Neural cell (in vitro differentiated cells): ENCODE measurements around the gene POU2F3. TPM values are rescaled to one million over a fixed set of nuclear protein-coding genes. Genes with fewer than 3 reads are reported as not detected.

Experiments used
- H2AFZ ChIP-seq: fragments of 200-600, 300-800 bp; sonication (generic), shearing (Covaris generic); 2 replicates; pipeline ENCODE4 v1.6.0; 2014; ENCODE audit warnings: low read depth, mild to moderate bottlenecking, antibody characterized with exemption, low read length, moderate library complexity
- H3F3A ChIP-seq: fragments of 200-600 bp; shearing (Covaris generic); 2 replicates; pipeline ENCODE4 v1.6.1; 2016; ENCODE audit warnings: mild to moderate bottlenecking, moderate library complexity, mixed read lengths, antibody characterized with exemption, low read length; ENCODE audit not compliant: insufficient read depth, poor library complexity, severe bottlenecking
- H3K27ac ChIP-seq: fragments of 200-600, 300-800 bp; sonication (generic), shearing (Covaris generic); 2 replicates; pipeline ENCODE4 v1.5.1; 2014; ENCODE audit warnings: mild to moderate bottlenecking, low read length, moderate library complexity
- H3K27me3 ChIP-seq: fragments of 300-800, 200-600 bp; sonication (generic), shearing (Covaris generic); 2 replicates; pipeline ENCODE4 v1.6.0; 2014; ENCODE audit warnings: mild to moderate bottlenecking, low read depth, low read length, moderate library complexity; ENCODE audit not compliant: insufficient read depth
- H3K36me3 ChIP-seq: fragments of 300-800, 200-600 bp; sonication (generic), shearing (Covaris generic); 2 replicates; pipeline ENCODE4 v1.5.1; 2014; ENCODE audit warnings: mild to moderate bottlenecking, antibody characterized with exemption, low read length, moderate library complexity; ENCODE audit not compliant: insufficient read depth
- H3K4me2 ChIP-seq: fragments of 300-800, 200-600 bp; sonication (generic), shearing (Covaris generic); 2 replicates; pipeline ENCODE4 v1.6.0; 2014; ENCODE audit warnings: mild to moderate bottlenecking, low read length
- H3K4me3 ChIP-seq: fragments of 300-800, 200-600 bp; sonication (generic), shearing (Covaris generic); 2 replicates; pipeline ENCODE4 v1.5.1; 2014; ENCODE audit warnings: mild to moderate bottlenecking, low read length, moderate library complexity
- H3K79me2 ChIP-seq: fragments of 200-600 bp; shearing (Covaris generic); replicated peaks from 2 replicates; pipeline ENCODE4 v1.6.0; 2014; ENCODE audit warnings: mild to moderate bottlenecking, low read length, moderate library complexity; ENCODE audit not compliant: insufficient read depth
- H3K9ac ChIP-seq: fragments of 300-800, 200-600 bp; sonication (generic), shearing (Covaris generic); 2 replicates; pipeline ENCODE4 v1.6.1; 2016; ENCODE audit warnings: mild to moderate bottlenecking, low read length, mixed read lengths
- H3K9me2 ChIP-seq: fragments of 200-600 bp; shearing (Covaris generic); 2 replicates; pipeline ENCODE4 v1.6.1; 2016; ENCODE audit warnings: mild to moderate bottlenecking, low read length, mixed read lengths; ENCODE audit not compliant: insufficient read depth
- H3K9me3 ChIP-seq: fragments of 200-600, 300-800 bp; sonication (generic), shearing (Covaris generic); 2 replicates; pipeline ENCODE4 v1.6.1; 2016; ENCODE audit warnings: mild to moderate bottlenecking, mixed run types, low read length, moderate library complexity, mixed read lengths
- H4K20me1 ChIP-seq: fragments of 200-600 bp; shearing (Covaris generic); 2 replicates; pipeline ENCODE4 v1.6.1; 2016; ENCODE audit warnings: mild to moderate bottlenecking, mixed run types; ENCODE audit not compliant: insufficient read depth
- EP300 ChIP-seq: fragments of 450-650 bp; conservative IDR thresholded peaks from 2 replicates; pipeline ENCODE4 v1.6.1; 2014; ENCODE audit warnings: antibody characterized with exemption, mild to moderate bottlenecking, moderate library complexity; ENCODE audit not compliant: poor library complexity, severe bottlenecking
- EZH2 ChIP-seq: fragments of 200-600, 300-800 bp; shearing (Covaris generic), sonication (generic); IDR thresholded peaks from 2 replicates; pipeline ENCODE4 v1.6.1; 2014; ENCODE audit warnings: antibody characterized with exemption, low read length, borderline replicate concordance, mild to moderate bottlenecking; ENCODE audit not compliant: insufficient read depth, poor library complexity, severe bottlenecking
- MXI1 ChIP-seq: fragments of 450-650 bp; conservative IDR thresholded peaks from 2 replicates; pipeline ENCODE4 v1.6.1; 2014; ENCODE audit warnings: antibody characterized with exemption, mild to moderate bottlenecking; ENCODE audit not compliant: poor library complexity, severe bottlenecking
- POLR2AphosphoS5 ChIP-seq: IDR thresholded peaks from 2 replicates; pipeline ENCODE4 v1.6.1; 2012
- RAD21 ChIP-seq: fragments of 450-650 bp; conservative IDR thresholded peaks from 2 replicates; pipeline ENCODE4 v1.6.1; 2014; ENCODE audit warnings: antibody characterized with exemption, mild to moderate bottlenecking, moderate library complexity
- SMC3 ChIP-seq: fragments of 450-650 bp; conservative IDR thresholded peaks from 2 replicates; pipeline ENCODE4 v1.6.1; 2014; ENCODE audit warnings: antibody characterized with exemption, mild to moderate bottlenecking, moderate library complexity; ENCODE audit not compliant: poor library complexity
- TAF1 ChIP-seq: IDR thresholded peaks from 2 replicates; pipeline ENCODE4 v1.6.1; 2012; ENCODE audit warnings: low read depth
- polyA plus RNA-seq: library from polyadenylated mRNA; depleted of rRNA; stranded (reverse); fragments of >200 nt; gene quantifications from 2 replicates; pipeline ENCODE4 v1.2.3, GENCODE V29; 2014
- TF ChIP-seq, protein P1 (sequence below): fragments of 450-650 bp; IDR thresholded peaks from 2 replicates; pipeline ENCODE4 v1.5.1; 2014; ENCODE audit warnings: antibody characterized with exemption, mild to moderate bottlenecking, moderate library complexity; ENCODE audit not compliant: poor library complexity, severe bottlenecking
- TF ChIP-seq, protein P2 (sequence below): IDR thresholded peaks from 2 replicates; pipeline ENCODE4 v1.6.1; 2012; ENCODE audit warnings: borderline replicate concordance

The POU2F3 gene
- polyA plus RNA-seq, 1 donor from 2014 or later, result not detected

DNA sequence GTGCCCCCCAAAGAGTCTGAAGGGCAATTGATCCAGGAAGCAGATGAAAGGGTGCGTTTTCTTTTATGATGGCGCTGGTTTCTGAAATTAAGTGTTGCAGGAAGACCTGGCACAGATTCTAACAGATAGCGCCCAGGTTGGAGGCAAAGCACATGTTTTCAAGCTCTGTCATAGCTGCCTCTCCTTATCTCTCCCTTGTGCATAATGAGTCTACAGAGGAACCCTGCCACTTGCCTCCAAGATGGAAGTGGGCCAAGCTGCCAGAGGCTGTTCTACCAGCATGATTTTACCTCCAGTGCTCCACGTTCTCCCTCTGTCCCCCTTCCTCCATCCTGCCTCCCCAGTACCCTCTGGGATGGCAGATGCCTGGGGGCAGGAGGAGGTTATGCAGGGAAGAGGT is 55.2 kb downstream of the POU2F3 start:
- H3K27me3 ChIP-seq, result no peaks in the 10 kb centered on the region
- H2AFZ ChIP-seq, result no peak overlapping the region
- H3K9me2 ChIP-seq, result no peaks in the 10 kb centered on the region
- H3K9me3 ChIP-seq, result peaks cover 3% of the 10 kb centered on the region
- no peaks in the 10 kb centered on the region for H4K20me1 ChIP-seq
- H3K36me3 ChIP-seq, result no peaks in the 10 kb centered on the region
- H3K4me2 ChIP-seq, result no peak overlapping the region
- H3K27ac ChIP-seq, result no peak overlapping the region
- H3F3A ChIP-seq, result no peaks in the 10 kb centered on the region
- H3K79me2 ChIP-seq, result no peaks in the 10 kb centered on the region
- no peak overlapping the region for H3K4me3 ChIP-seq
- no peak overlapping the region for H3K9ac ChIP-seq
- TF ChIP-seq POLR2AphosphoS5 (no peak), EP300 (no peak), RAD21 (no peak), TAF1 (no peak), SMC3 (no peak), MXI1 (no peak), EZH2 (no peak)
- TF ChIP-seq, protein P1, sequence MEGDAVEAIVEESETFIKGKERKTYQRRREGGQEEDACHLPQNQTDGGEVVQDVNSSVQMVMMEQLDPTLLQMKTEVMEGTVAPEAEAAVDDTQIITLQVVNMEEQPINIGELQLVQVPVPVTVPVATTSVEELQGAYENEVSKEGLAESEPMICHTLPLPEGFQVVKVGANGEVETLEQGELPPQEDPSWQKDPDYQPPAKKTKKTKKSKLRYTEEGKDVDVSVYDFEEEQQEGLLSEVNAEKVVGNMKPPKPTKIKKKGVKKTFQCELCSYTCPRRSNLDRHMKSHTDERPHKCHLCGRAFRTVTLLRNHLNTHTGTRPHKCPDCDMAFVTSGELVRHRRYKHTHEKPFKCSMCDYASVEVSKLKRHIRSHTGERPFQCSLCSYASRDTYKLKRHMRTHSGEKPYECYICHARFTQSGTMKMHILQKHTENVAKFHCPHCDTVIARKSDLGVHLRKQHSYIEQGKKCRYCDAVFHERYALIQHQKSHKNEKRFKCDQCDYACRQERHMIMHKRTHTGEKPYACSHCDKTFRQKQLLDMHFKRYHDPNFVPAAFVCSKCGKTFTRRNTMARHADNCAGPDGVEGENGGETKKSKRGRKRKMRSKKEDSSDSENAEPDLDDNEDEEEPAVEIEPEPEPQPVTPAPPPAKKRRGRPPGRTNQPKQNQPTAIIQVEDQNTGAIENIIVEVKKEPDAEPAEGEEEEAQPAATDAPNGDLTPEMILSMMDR, result no peak
- TF ChIP-seq, protein P2, sequence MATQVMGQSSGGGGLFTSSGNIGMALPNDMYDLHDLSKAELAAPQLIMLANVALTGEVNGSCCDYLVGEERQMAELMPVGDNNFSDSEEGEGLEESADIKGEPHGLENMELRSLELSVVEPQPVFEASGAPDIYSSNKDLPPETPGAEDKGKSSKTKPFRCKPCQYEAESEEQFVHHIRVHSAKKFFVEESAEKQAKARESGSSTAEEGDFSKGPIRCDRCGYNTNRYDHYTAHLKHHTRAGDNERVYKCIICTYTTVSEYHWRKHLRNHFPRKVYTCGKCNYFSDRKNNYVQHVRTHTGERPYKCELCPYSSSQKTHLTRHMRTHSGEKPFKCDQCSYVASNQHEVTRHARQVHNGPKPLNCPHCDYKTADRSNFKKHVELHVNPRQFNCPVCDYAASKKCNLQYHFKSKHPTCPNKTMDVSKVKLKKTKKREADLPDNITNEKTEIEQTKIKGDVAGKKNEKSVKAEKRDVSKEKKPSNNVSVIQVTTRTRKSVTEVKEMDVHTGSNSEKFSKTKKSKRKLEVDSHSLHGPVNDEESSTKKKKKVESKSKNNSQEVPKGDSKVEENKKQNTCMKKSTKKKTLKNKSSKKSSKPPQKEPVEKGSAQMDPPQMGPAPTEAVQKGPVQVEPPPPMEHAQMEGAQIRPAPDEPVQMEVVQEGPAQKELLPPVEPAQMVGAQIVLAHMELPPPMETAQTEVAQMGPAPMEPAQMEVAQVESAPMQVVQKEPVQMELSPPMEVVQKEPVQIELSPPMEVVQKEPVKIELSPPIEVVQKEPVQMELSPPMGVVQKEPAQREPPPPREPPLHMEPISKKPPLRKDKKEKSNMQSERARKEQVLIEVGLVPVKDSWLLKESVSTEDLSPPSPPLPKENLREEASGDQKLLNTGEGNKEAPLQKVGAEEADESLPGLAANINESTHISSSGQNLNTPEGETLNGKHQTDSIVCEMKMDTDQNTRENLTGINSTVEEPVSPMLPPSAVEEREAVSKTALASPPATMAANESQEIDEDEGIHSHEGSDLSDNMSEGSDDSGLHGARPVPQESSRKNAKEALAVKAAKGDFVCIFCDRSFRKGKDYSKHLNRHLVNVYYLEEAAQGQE, result no peak

DNA sequence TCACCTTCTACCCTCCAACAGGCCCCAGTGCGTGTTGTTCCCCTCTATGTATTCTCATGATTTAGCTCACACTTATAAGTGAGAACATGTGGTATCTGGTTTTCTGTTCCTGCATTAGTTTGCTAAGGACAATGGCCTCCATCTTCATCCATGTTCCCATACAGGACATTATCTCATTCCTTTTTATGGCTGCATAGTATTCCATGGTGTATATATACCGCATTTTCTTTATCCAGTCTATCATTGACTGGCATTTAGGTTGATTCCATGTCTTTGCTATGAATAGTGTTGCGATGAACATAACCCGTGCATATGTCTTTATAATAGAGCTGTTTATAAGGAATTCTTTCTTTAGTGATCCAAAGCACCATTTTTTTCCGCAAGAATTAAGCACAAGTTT is 56.6 kb downstream of the POU2F3 start:
- no peaks in the 10 kb centered on the region for H3K27me3 ChIP-seq
- no peak overlapping the region for H3K27ac ChIP-seq
- no peaks in the 10 kb centered on the region for H4K20me1 ChIP-seq
- H3K9me3 ChIP-seq, result peaks cover 3% of the 10 kb centered on the region
- no peak overlapping the region for H3K4me2 ChIP-seq
- TF ChIP-seq, protein P2, result no peak
- TF ChIP-seq RAD21 (no peak), SMC3 (no peak), TAF1 (no peak), EZH2 (no peak), EP300 (no peak), POLR2AphosphoS5 (no peak), MXI1 (no peak)
- TF ChIP-seq, protein P1, result no peak
- no peaks in the 10 kb centered on the region for H3K9me2 ChIP-seq
- H3K79me2 ChIP-seq, result no peaks in the 10 kb centered on the region
- no peak overlapping the region for H2AFZ ChIP-seq
- H3K9ac ChIP-seq, result no peak overlapping the region
- no peaks in the 10 kb centered on the region for H3K36me3 ChIP-seq
- no peak overlapping the region for H3K4me3 ChIP-seq
- no peaks in the 10 kb centered on the region for H3F3A ChIP-seq
